ENCODE data around the gene CCDC184. TPM values are rescaled to one million over a fixed set of nuclear protein-coding genes. Genes with fewer than 3 reads are reported as not detected.

Gene CCDC184
- total and polyA plus RNA-seq, 2 donors = 0.05 to 0.21 TPM

- Histone ChIP-seq H3K4me1 (ENCODE audit: control insufficient read depth in 2 of 2, insufficient read depth in 2 of 2, low read length in 2 of 2) (peaks cover 12 to 18% of the 10 kb centered on the region in 2 donors), H3K27me3 (ENCODE audit: control insufficient read depth in 2 of 2, insufficient read depth in 1 of 2, low read length in 1 of 2) (no peaks in the 10 kb centered on the region), H3K4me3 (ENCODE audit: low read length in 2 of 2) (peak within 1 kb of the TSS; percentile 89 to 94), H3K36me3 (ENCODE audit: control insufficient read depth in 2 of 2, insufficient read depth in 2 of 2, low read length in 1 of 2) (peaks cover 10 to 14% of the 10 kb centered on the region in 2 donors), H3K9me3 (ENCODE audit: control insufficient read depth in 2 of 2, insufficient read depth in 1 of 2, low read length in 1 of 2) (no peaks in the 10 kb centered on the region), H3K27ac (ENCODE audit: low read depth in 1 of 2, low read length in 1 of 2) (peak within 1 kb of the TSS; percentile 92 to 96)
- DNase-seq (ENCODE audit: low read depth in 6 of 9, low spot score in 9 of 9) = peak; percentile 96 to 100 (median 98)
- under 1% methylated on average over 56 of the region's 56 CpGs for WGBS
These were observed 26.2 kb upstream of the CCDC184 start, which contains the start of gene ASB8 for GRCh38 chr12:48157018-48157888. ASB8 (minus strand) TSS chr12:48157515; CDS start chr12:48153496, 4,019 bp downstream.

DNA sequence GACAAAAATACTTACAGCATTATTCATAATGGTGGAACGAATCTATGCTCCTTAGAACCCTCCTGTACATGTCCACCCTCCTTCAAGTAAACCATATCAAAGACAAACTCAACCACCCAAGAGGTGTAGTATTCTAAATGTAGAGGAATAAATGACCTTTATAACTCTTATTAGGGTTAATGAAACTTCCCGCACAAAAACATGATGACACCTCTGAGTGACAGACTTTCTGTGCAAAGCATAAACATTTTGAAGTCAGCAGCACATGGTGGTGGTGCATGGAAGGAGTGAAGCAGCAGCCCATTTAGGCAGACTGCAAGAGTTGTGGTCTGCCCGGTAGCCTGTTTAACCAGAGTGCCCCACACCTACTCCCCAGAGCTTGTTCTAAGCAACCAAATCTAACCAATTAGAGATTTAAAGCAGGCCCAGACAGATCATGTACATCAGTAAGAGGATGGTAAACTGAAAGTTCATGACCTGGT is 25.5 kb upstream of the CCDC184 start:
- DNase-seq (ENCODE audit: low read depth in 6 of 9, low spot score in 9 of 9) = peak in 1 of 9 donors; percentile 7
- peak overlapping the region; percentile 89 to 94 for H3K4me3 ChIP-seq (ENCODE audit: low read length in 2 of 2)
- WGBS = 72% methylated on average over 3 of the region's 3 CpGs
- peaks cover 5 to 7% of the 10 kb centered on the region in 2 donors for H3K36me3 ChIP-seq (ENCODE audit: control insufficient read depth in 2 of 2, insufficient read depth in 2 of 2, low read length in 1 of 2)
- no peaks in the 10 kb centered on the region for H3K9me3 ChIP-seq (ENCODE audit: control insufficient read depth in 2 of 2, insufficient read depth in 1 of 2, low read length in 1 of 2)
- peak overlapping the region; percentile 92 to 96 for H3K27ac ChIP-seq (ENCODE audit: low read depth in 1 of 2, low read length in 1 of 2)
- peaks cover 12 to 18% of the 10 kb centered on the region in 2 donors for H3K4me1 ChIP-seq (ENCODE audit: control insufficient read depth in 2 of 2, insufficient read depth in 2 of 2, low read length in 2 of 2)
- no peaks in the 10 kb centered on the region for H3K27me3 ChIP-seq (ENCODE audit: control insufficient read depth in 2 of 2, insufficient read depth in 1 of 2, low read length in 1 of 2)

DNA sequence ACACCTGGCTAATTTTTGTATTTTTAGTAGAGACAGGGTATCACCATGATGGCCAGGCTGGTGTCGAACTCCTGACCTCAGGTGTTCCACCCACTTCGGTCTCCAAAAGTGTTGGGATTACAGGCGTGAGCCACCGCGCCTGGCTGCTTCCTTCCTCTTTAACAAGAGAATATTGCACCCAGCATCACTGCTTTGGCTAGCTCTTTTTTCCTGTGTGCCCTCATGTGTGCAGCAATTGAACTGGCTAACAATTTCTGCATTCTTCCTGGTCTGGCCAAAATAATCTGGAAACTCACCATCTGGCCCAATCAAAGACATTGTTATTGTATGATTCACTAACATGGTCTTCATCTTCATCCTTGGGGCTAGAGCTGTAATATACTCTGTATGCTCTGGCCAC is 23.4 kb upstream of the CCDC184 start:
- no peak for DNase-seq (ENCODE audit: low read depth in 6 of 9, low spot score in 9 of 9)
- WGBS = 78% methylated on average over 5 of the region's 5 CpGs
- Histone ChIP-seq H3K4me1 (ENCODE audit: control insufficient read depth in 2 of 2, insufficient read depth in 2 of 2, low read length in 2 of 2) (peaks cover 12 to 18% of the 10 kb centered on the region in 2 donors), H3K36me3 (ENCODE audit: control insufficient read depth in 2 of 2, insufficient read depth in 2 of 2, low read length in 1 of 2) (no peaks in the 10 kb centered on the region), H3K9me3 (ENCODE audit: control insufficient read depth in 2 of 2, insufficient read depth in 1 of 2, low read length in 1 of 2) (no peaks in the 10 kb centered on the region), H3K27ac (ENCODE audit: low read depth in 1 of 2, low read length in 1 of 2) (no peak overlapping the region), H3K4me3 (ENCODE audit: low read length in 2 of 2) (no peak overlapping the region), H3K27me3 (ENCODE audit: control insufficient read depth in 2 of 2, insufficient read depth in 1 of 2, low read length in 1 of 2) (no peaks in the 10 kb centered on the region)

GRCh38 chr12:48160807-48161206 is 22.6 kb upstream of the CCDC184 start:
- no peak for DNase-seq (ENCODE audit: low read depth in 6 of 9, low spot score in 9 of 9)
- Histone ChIP-seq H3K27ac (ENCODE audit: low read depth in 1 of 2, low read length in 1 of 2) (no peak overlapping the region), H3K27me3 (ENCODE audit: control insufficient read depth in 2 of 2, insufficient read depth in 1 of 2, low read length in 1 of 2) (peaks cover 0 to 2% of the 10 kb centered on the region in 2 donors), H3K4me1 (ENCODE audit: control insufficient read depth in 2 of 2, insufficient read depth in 2 of 2, low read length in 2 of 2) (peaks cover 10 to 18% of the 10 kb centered on the region in 2 donors), H3K4me3 (ENCODE audit: low read length in 2 of 2) (no peak overlapping the region), H3K9me3 (ENCODE audit: control insufficient read depth in 2 of 2, insufficient read depth in 1 of 2, low read length in 1 of 2) (no peaks in the 10 kb centered on the region), H3K36me3 (ENCODE audit: control insufficient read depth in 2 of 2, insufficient read depth in 2 of 2, low read length in 1 of 2) (no peaks in the 10 kb centered on the region)
- WGBS = 43% methylated on average over 2 of the region's 2 CpGs

GRCh38 chr12:48163150-48163747 is 20.2 kb upstream of the CCDC184 start:
- Histone ChIP-seq H3K4me3 (ENCODE audit: low read length in 2 of 2) (no peak overlapping the region), H3K27ac (ENCODE audit: low read depth in 1 of 2, low read length in 1 of 2) (no peak overlapping the region), H3K9me3 (ENCODE audit: control insufficient read depth in 2 of 2, insufficient read depth in 1 of 2, low read length in 1 of 2) (no peaks in the 10 kb centered on the region), H3K4me1 (ENCODE audit: control insufficient read depth in 2 of 2, insufficient read depth in 2 of 2, low read length in 2 of 2) (peaks cover 0 to 4% of the 10 kb centered on the region in 2 donors), H3K36me3 (ENCODE audit: control insufficient read depth in 2 of 2, insufficient read depth in 2 of 2, low read length in 1 of 2) (no peaks in the 10 kb centered on the region), H3K27me3 (ENCODE audit: control insufficient read depth in 2 of 2, insufficient read depth in 1 of 2, low read length in 1 of 2) (peaks cover 0 to 5% of the 10 kb centered on the region in 2 donors)
- no peak for DNase-seq (ENCODE audit: low read depth in 6 of 9, low spot score in 9 of 9)
- 93% methylated on average over 5 of the region's 5 CpGs for WGBS

DNA sequence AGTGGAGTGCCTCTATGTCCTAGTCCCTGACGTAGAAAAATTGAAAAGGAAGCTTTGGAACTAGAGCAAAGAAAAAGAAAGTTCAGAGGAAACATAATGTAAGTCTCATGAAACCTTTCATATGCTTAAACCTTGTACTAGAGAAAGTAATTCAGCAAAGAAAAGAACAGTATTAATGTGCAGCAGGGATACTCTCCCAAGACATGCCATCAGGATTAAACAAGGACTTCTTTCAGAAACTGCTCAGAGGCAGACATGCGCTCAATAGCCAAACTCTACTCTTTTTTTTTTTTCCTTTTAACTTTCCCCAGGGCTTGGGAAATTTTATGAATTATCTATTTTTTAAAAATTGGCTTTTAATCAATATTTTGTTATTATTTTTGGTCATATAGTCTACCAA is 19.0 kb upstream of the CCDC184 start:
- Histone ChIP-seq H3K4me1 (ENCODE audit: control insufficient read depth in 2 of 2, insufficient read depth in 2 of 2, low read length in 2 of 2) (peaks cover 0 to 3% of the 10 kb centered on the region in 2 donors), H3K27me3 (ENCODE audit: control insufficient read depth in 2 of 2, insufficient read depth in 1 of 2, low read length in 1 of 2) (peaks cover 0 to 7% of the 10 kb centered on the region in 2 donors), H3K4me3 (ENCODE audit: low read length in 2 of 2) (no peak overlapping the region), H3K27ac (ENCODE audit: low read depth in 1 of 2, low read length in 1 of 2) (no peak overlapping the region), H3K36me3 (ENCODE audit: control insufficient read depth in 2 of 2, insufficient read depth in 2 of 2, low read length in 1 of 2) (no peaks in the 10 kb centered on the region), H3K9me3 (ENCODE audit: control insufficient read depth in 2 of 2, insufficient read depth in 1 of 2, low read length in 1 of 2) (no peaks in the 10 kb centered on the region)
- no peak for DNase-seq (ENCODE audit: low read depth in 6 of 9, low spot score in 9 of 9)
- WGBS = 98% methylated on average over 2 of the region's 2 CpGs

DNA sequence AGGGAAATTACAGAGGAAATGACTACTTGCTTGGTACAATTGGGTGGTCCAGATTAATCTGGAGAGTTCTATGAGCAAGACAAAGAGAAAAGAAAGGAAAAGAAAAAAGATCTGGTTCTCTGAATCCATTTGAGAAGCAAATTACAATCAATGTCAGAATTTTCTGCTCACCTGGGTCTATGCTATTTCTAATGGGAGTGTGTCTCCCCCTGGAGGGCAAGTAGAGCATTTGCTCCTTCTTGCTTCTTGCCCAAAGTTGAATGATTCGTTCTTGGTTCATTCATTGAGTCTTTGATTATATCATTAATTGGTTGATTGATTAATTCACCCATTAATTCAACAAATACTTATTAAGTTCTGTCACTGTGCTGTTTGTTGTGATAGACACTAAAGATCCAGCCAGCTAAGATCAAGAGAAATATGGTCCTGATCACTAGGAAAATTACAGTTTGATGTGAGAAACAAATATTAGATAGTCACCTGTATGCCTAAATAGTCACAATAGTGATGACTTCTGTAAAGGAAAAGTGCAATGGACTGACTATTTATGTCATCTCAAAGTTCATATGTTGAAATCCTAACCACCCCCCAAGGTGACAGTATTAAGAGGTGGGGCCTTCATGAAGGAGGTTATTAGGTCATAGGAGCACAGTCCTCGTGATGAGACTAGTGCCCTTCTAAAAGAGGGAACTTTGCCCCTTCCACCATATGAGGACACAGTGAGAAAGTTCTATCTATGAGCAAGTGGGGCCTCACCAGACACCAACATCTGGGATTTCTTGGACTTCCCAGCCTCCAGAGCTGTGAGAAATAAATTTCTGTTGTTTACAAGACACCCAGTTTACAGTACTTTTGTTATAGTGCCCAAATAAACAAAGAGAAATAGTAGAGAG is 18.1 kb upstream of the CCDC184 start:
- peak; percentile 19 to 79 (median 66) for DNase-seq (ENCODE audit: low read depth in 6 of 9, low spot score in 9 of 9)
- H3K36me3 ChIP-seq (ENCODE audit: control insufficient read depth in 2 of 2, insufficient read depth in 2 of 2, low read length in 1 of 2) = no peaks in the 10 kb centered on the region
- WGBS = 46% methylated on average over 2 of the region's 2 CpGs
- H3K4me3 ChIP-seq (ENCODE audit: low read length in 2 of 2) = no peak overlapping the region
- no peak overlapping the region for H3K27ac ChIP-seq (ENCODE audit: low read depth in 1 of 2, low read length in 1 of 2)
- peaks cover 0 to 3% of the 10 kb centered on the region in 2 donors for H3K4me1 ChIP-seq (ENCODE audit: control insufficient read depth in 2 of 2, insufficient read depth in 2 of 2, low read length in 2 of 2)
- H3K9me3 ChIP-seq (ENCODE audit: control insufficient read depth in 2 of 2, insufficient read depth in 1 of 2, low read length in 1 of 2) = no peaks in the 10 kb centered on the region
- H3K27me3 ChIP-seq (ENCODE audit: control insufficient read depth in 2 of 2, insufficient read depth in 1 of 2, low read length in 1 of 2) = peaks cover 0 to 7% of the 10 kb centered on the region in 2 donors

DNA sequence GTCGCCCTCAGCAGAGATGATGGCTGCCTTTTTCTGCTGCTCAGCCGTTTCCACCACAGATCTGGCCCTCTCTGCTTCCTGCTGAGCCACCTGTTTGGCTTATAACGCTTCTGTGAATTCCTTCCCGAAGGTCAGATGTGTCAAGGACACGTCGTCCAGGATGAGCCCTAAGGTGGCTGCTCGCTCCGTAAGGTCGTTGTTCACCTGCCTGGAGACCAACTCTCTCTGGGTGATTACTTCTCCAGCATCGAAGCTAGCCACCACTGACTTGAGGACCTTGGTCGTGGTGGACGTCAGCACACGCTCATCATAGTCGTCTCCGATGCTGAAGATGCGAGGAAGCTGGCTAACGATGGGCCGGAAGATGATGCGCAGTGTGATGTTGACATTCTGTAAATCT is 14.4 kb upstream of the CCDC184 start:
- no peak overlapping the region for H3K4me3 ChIP-seq (ENCODE audit: low read length in 2 of 2)
- no peak for DNase-seq (ENCODE audit: low read depth in 6 of 9, low spot score in 9 of 9)
- no peaks in the 10 kb centered on the region for H3K36me3 ChIP-seq (ENCODE audit: control insufficient read depth in 2 of 2, insufficient read depth in 2 of 2, low read length in 1 of 2)
- WGBS = 96% methylated on average over 19 of the region's 19 CpGs
- no peaks in the 10 kb centered on the region for H3K9me3 ChIP-seq (ENCODE audit: control insufficient read depth in 2 of 2, insufficient read depth in 1 of 2, low read length in 1 of 2)
- peaks cover 0 to 7% of the 10 kb centered on the region in 2 donors for H3K27me3 ChIP-seq (ENCODE audit: control insufficient read depth in 2 of 2, insufficient read depth in 1 of 2, low read length in 1 of 2)
- H3K4me1 ChIP-seq (ENCODE audit: control insufficient read depth in 2 of 2, insufficient read depth in 2 of 2, low read length in 2 of 2) = no peaks in the 10 kb centered on the region
- H3K27ac ChIP-seq (ENCODE audit: low read depth in 1 of 2, low read length in 1 of 2) = no peak overlapping the region

Data from thymus (tissue), 11 donors.